GM12878 (cell line): ENCODE measurements around the gene TMOD3. TPM values are rescaled to one million over a fixed set of nuclear protein-coding genes. Genes with fewer than 3 reads are reported as not detected.
A peak's percentile ranks its signal among the peaks of the same experiment; 100 is the strongest.

Source experiments
- ATAC-seq: fragments of 200-7000 bp; cut with Tn5 transposase; 3 replicates; pipeline ENCODE4 v1.9.1; 2020; ENCODE audit warnings: mild to moderate bottlenecking, moderate library complexity
- BruUV-seq: library from RNA; stranded (reverse); fragments of 400-500 nt; replicated peaks from 2 replicates; lab custom pipeline; 2021; lab: Mats Ljungman, UMichigan
- CTCF ChIA-PET: fragments of 300-600 bp; sonication (Branson Sonifier 250); formaldehyde crosslinking; extraction: SDS; loops from one replicate; lab custom pipeline; 2021; ENCODE audit warnings: inconsistent platforms; lab: Yijun Ruan, JAX
- POLR2A ChIA-PET: fragments of 350-600 bp; formaldehyde crosslinking; extraction: SDS; loops from one replicate; lab custom pipeline; 2021; ENCODE audit warnings: inconsistent platforms; lab: Charles Lee
- RAD21 ChIA-PET: fragments of 300-600 bp; sonication (Branson Sonifier 250); formaldehyde crosslinking; loops from one replicate; lab custom pipeline; 2023; ENCODE audit warnings: antibody characterized with exemption; ENCODE audit not compliant: unreplicated experiment; lab: Charles Lee
- SMC1A ChIA-PET: fragments of 300-600 bp; sonication (Branson Sonifier 250); formaldehyde crosslinking; loops from one replicate; lab custom pipeline; 2023; ENCODE audit not compliant: unreplicated experiment, uncharacterized antibody; lab: Charles Lee
- DNase-seq: peaks from one replicate; pipeline ENCODE4 v3.0.0-alpha.2; 2011; ENCODE audit warnings: low read depth, low spot score
- FAIRE-seq: peaks from 3 replicates; lab custom pipeline; 2011; peaks lifted over from hg19 to GRCh38; lab: Jason Lieb, UNC
- H2AFZ ChIP-seq: 2 replicates; pipeline ENCODE4 v1.6.0; 2011; ENCODE audit warnings: low read depth, low read length, control low read depth; ENCODE audit not compliant: control insufficient read depth
- H3K27ac ChIP-seq: 2 replicates; pipeline ENCODE4 v1.5.1; 2011; ENCODE audit warnings: control low read depth; ENCODE audit not compliant: control insufficient read depth, insufficient read depth
- H3K27me3 ChIP-seq, 2 experiments: replicated peaks in 1 of 2; 2 replicates each; pipeline versions ENCODE4 v1.6.0 to v1.6.1; 2011; ENCODE audit warnings: low read length in 1 of 2; ENCODE audit not compliant: control insufficient read depth in 2 of 2, insufficient read depth in 2 of 2
- H3K36me3 ChIP-seq, 2 experiments: 2 replicates each; pipeline ENCODE4 v1.5.1; 2011; ENCODE audit warnings: low read length in 1 of 2; ENCODE audit not compliant: control insufficient read depth in 2 of 2, insufficient read depth in 2 of 2
- H3K4me1 ChIP-seq: 2 replicates; pipeline ENCODE4 v1.6.1; 2011; ENCODE audit warnings: mild to moderate bottlenecking, low read length, moderate library complexity, mixed read lengths; ENCODE audit not compliant: control insufficient read depth, insufficient read depth
- H3K4me2 ChIP-seq: 2 replicates; pipeline ENCODE4 v1.6.0; 2011; ENCODE audit warnings: control low read depth; ENCODE audit not compliant: control insufficient read depth, insufficient read depth
- H3K4me3 ChIP-seq: fragments of 200-600 bp; sonication (generic); 2 replicates; pipeline ENCODE4 v1.5.1; 2016
- H3K79me2 ChIP-seq: 2 replicates; pipeline ENCODE4 v1.6.0; 2011; ENCODE audit warnings: low read length; ENCODE audit not compliant: control insufficient read depth, insufficient read depth
- H3K9ac ChIP-seq: 2 replicates; pipeline ENCODE4 v1.8.0; 2011; ENCODE audit warnings: low read length, control low read depth, mixed read lengths; ENCODE audit not compliant: control insufficient read depth, insufficient read depth
- H3K9me3 ChIP-seq: replicated peaks from 3 replicates; pipeline ENCODE4 v1.5.1; 2011; ENCODE audit warnings: mild to moderate bottlenecking, low read length; ENCODE audit not compliant: control insufficient read depth, insufficient read depth
- H4K20me1 ChIP-seq: 2 replicates; pipeline ENCODE4 v1.6.0; 2011; ENCODE audit not compliant: control insufficient read depth, insufficient read depth
- BRCA1 ChIP-seq: IDR thresholded peaks from 2 replicates; pipeline ENCODE4 v1.6.1; 2011; ENCODE audit warnings: low read depth, low read length, improper control_type of control experiment
- CHD4 ChIP-seq: fragments of 200-600 bp; sonication (generic); IDR thresholded peaks from 2 replicates; pipeline ENCODE4 v1.6.1; 2016; ENCODE audit warnings: mild to moderate bottlenecking
- CREB1 ChIP-seq: IDR thresholded peaks from 2 replicates; pipeline ENCODE4 v1.6.1; 2012; ENCODE audit warnings: low read depth, mild to moderate bottlenecking, inconsistent platforms
- CUX1 ChIP-seq: IDR thresholded peaks from 2 replicates; pipeline ENCODE4 v1.6.1; 2012; ENCODE audit warnings: improper control_type of control experiment, low read depth, low read length; ENCODE audit not compliant: insufficient replicate concordance
- GABPA ChIP-seq: IDR thresholded peaks from 2 replicates; pipeline ENCODE4 v1.6.1; 2014; ENCODE audit warnings: antibody characterized with exemption, low read depth, mild to moderate bottlenecking, inconsistent platforms
- HDGF ChIP-seq: fragments of 450-650 bp; IDR thresholded peaks from 2 replicates; pipeline ENCODE4 v1.6.1; 2016; ENCODE audit warnings: antibody characterized with exemption
- IKZF1 ChIP-seq: fragments of 450-650 bp; conservative IDR thresholded peaks from 2 replicates; pipeline ENCODE4 v1.6.1; 2017; ENCODE audit warnings: antibody characterized with exemption, mild to moderate bottlenecking
- IKZF2 ChIP-seq, 2 experiments: fragments of 450-650 bp; IDR thresholded peaks; 2 replicates each; pipeline ENCODE4 v1.6.1; 2017; ENCODE audit warnings: mild to moderate bottlenecking in 2 of 2, moderate library complexity in 2 of 2
- NFXL1 ChIP-seq: fragments of 450-650 bp; IDR thresholded peaks from 2 replicates; pipeline ENCODE4 v1.6.1; 2017; ENCODE audit warnings: antibody characterized with exemption, mild to moderate bottlenecking, borderline replicate concordance
- NFYA ChIP-seq: IDR thresholded peaks from 2 replicates; pipeline ENCODE4 v1.6.1; 2011; ENCODE audit warnings: low read depth, mild to moderate bottlenecking, low read length, improper control_type of control experiment, borderline replicate concordance
- RUNX3 ChIP-seq: IDR thresholded peaks from 2 replicates; pipeline ENCODE4 v1.6.1; 2012; ENCODE audit warnings: low read length, inconsistent platforms
- SIX5 ChIP-seq: IDR thresholded peaks from 2 replicates; pipeline ENCODE4 v1.6.1; 2011; ENCODE audit warnings: mild to moderate bottlenecking, low read depth, low read length, moderate library complexity; ENCODE audit not compliant: severe bottlenecking
- SMARCA5 ChIP-seq: fragments of 450-650 bp; IDR thresholded peaks from 2 replicates; pipeline ENCODE4 v1.6.1; 2017; ENCODE audit warnings: mild to moderate bottlenecking
- SRF ChIP-seq, 2 experiments: IDR thresholded peaks; 2 replicates each; pipeline ENCODE4 v1.6.1; 2011; ENCODE audit warnings: low read depth in 2 of 2, low read length in 2 of 2, mild to moderate bottlenecking in 1 of 2, moderate library complexity in 1 of 2
- ZBTB40 ChIP-seq: fragments of 450-650 bp; IDR thresholded peaks from 2 replicates; pipeline ENCODE4 v1.6.1; 2016; ENCODE audit warnings: mild to moderate bottlenecking, moderate library complexity, borderline replicate concordance
- ZZZ3 ChIP-seq: IDR thresholded peaks from 2 replicates; pipeline ENCODE4 v1.6.1; 2011; ENCODE audit warnings: low read depth; ENCODE audit not compliant: control insufficient read depth, insufficient read length
- WGBS: methylation state at CpG from one replicate; pipeline ENCODE4 v1.1.6; 2016; ENCODE audit warnings: low lambda C conversion rate; ENCODE audit not compliant: insufficient replicate concordance, insufficient coverage; ENCODE audit errors: missing lambda C conversion rate; 5-methylcytosine and 5-hydroxymethylcytosine counted together
- in situ Hi-C: fragments of 300-500 bp; cut with MboI; formaldehyde crosslinking; loops from 9 replicates; pipeline ENCODE4 v1.14.3; 2018; ENCODE audit warnings: mixed read lengths
- intact Hi-C: fragments of 100-400 bp; cut with micrococcal nuclease; formaldehyde crosslinking; loops from one replicate; pipeline ENCODE4 v1.14.2; 2022; ENCODE audit not compliant: unreplicated experiment
- polyA plus RNA-seq, 11 experiments: library from polyadenylated mRNA; depleted of rRNA in 4 of 11; unstranded in 6 of 11; stranded (reverse) in 5 of 11; fragments of >200 nt; fragmentation: Nextera tagmentation in 4 of 11; fragmentation: Illumina TruSeq in 1 of 11; extraction: Ambion mirVana in 4 of 11; extraction: Trizol in 1 of 11; gene quantifications; 1 replicate in 1 of 11; 2 replicates in 10 of 11; pipeline versions ENCODE4 v1.2.1 to v1.2.3, GENCODE V29; 2011 to 2016; ENCODE audit warnings: inconsistent platforms in 2 of 11, missing spikeins in 2 of 11, low read depth in 1 of 11
- total RNA-seq, 4 experiments: library from RNA; depleted of rRNA in 3 of 4; stranded (reverse); fragments of >200 nt in 3 of 4; fragmentation: Illumina TruSeq in 1 of 4; extraction: Trizol in 1 of 4; gene quantifications; 2 replicates each; pipeline versions ENCODE4 v1.2.1 to v1.2.3, GENCODE V29; 2013 to 2021

Gene TMOD3
- total and polyA plus RNA-seq, 10 of the 15 experiments (the other 5 are each of a cell fraction or from before 2014, with no cell fraction given), result 5.2 to 39.4 (median 22.5) TPM

- intact Hi-C loops (no loop called here), in situ Hi-C loops (no loop called here)
- Histone ChIP-seq H3K4me1 (peaks cover 29% of the 10 kb centered on the region), H3K9ac (peak overlapping the region; percentile 32), H3K27me3 (no peaks in the 10 kb centered on the region), H3K27ac (peak overlapping the region; percentile 50), H3K79me2 (peaks cover 93% of the 10 kb centered on the region), H4K20me1 (no peaks in the 10 kb centered on the region), H3K36me3 (no peaks in the 10 kb centered on the region), H3K9me3 (no peaks in the 10 kb centered on the region), H2AFZ (peak overlapping the region; percentile 64; the same call in 1 of the 2 replicates), H3K4me3 (peak overlapping the region; percentile 19; the same call in 1 of the 2 replicates), H3K4me2 (peak overlapping the region; percentile 64)
- peak; percentile 49 for FAIRE-seq
- ChIA-PET RAD21 (interaction anchor here (0.9 kb wide), 1 partner anchor 19 kb away, joined by 3 read pairs; no protein-coding TSS in a partner anchor), POLR2A (interaction anchor here (1.2 kb wide), 1 partner anchor 14 kb away, joined by 4 read pairs; no protein-coding TSS in a partner anchor), CTCF (interaction anchor here (0.7 to 1.5 kb wide), 5 partner anchors 14 to 350 kb away, joined by 3 to 5 read pairs (median 4); no protein-coding TSS in a partner anchor), SMC1A (interaction anchor here (0.8 to 1.0 kb wide), 2 partner anchors 10 to 188 kb away, joined by 3 to 4 read pairs; no protein-coding TSS in a partner anchor)
- 37% methylated on average over 4 of the region's 4 CpGs for WGBS
- peak; percentile 53 for DNase-seq
- peak; percentile 75 for ATAC-seq
- no TSS peak for BruUV-seq
- no peak for TF ChIP-seq NFXL1
- no peak for TF ChIP-seq IKZF2 (IDR thresholded peaks at IDR 0.05)
- TF ChIP-seq BRCA1, result no peak
- TF ChIP-seq IKZF1, result 0 out of 2 replicates have a peak, but pooled peaks have one; percentile 12
- peak; percentile 74 for TF ChIP-seq GABPA
- no peak for TF ChIP-seq SRF (IDR thresholded peaks at IDR 0.05; ENCODE audit: low read depth in 2 of 2, low read length in 2 of 2)
- no peak for TF ChIP-seq RUNX3
- TF ChIP-seq CREB1, result 0 out of 2 replicates have a peak, but pooled peaks have one; percentile 32
- TF ChIP-seq CUX1, result no peak
- TF ChIP-seq SIX5, result no peak
- TF ChIP-seq CHD4, result no peak
- no peak for TF ChIP-seq SMARCA5
- peak; percentile 36; the same call in 1 of the 2 replicates for TF ChIP-seq ZBTB40
- TF ChIP-seq HDGF, result no peak
- no peak for TF ChIP-seq ZZZ3
- no peak for TF ChIP-seq NFYA
These were observed 8.4 kb downstream of the TMOD3 start for GRCh38 chr15:51837792-51838251.
